Cardiac fibroblast (primary cell): ENCODE data around the gene OLFML2B.
A peak's percentile ranks its signal among the peaks of the same experiment; 100 is the strongest.

Experiments used
- DNase-seq, 2 donors: peaks; one replicate each; pipeline versions ENCODE4 v3.0.0 to v3.0.0-alpha.2; 2010; ENCODE audit warnings: low read depth in 2 of 2
- H3K4me3 ChIP-seq, 2 donors: replicated peaks in 1 of 2; 1 replicate in 1 of 2; 2 replicates in 1 of 2; pipeline ENCODE4 v1.5.1; 2011; ENCODE audit warnings: low read depth in 2 of 2, low read length in 2 of 2, mild to moderate bottlenecking in 2 of 2, moderate library complexity in 1 of 2
- TF ChIP-seq, protein P1 (sequence below): IDR thresholded peaks from one replicate; pipeline ENCODE4 v1.5.1; 2011; ENCODE audit warnings: low read depth, mild to moderate bottlenecking, low read length, inconsistent platforms

Gene OLFML2B

GRCh38 chr1:161949548-161949947, 74.1 kb downstream of the OLFML2B start:
- TF ChIP-seq, protein P1, sequence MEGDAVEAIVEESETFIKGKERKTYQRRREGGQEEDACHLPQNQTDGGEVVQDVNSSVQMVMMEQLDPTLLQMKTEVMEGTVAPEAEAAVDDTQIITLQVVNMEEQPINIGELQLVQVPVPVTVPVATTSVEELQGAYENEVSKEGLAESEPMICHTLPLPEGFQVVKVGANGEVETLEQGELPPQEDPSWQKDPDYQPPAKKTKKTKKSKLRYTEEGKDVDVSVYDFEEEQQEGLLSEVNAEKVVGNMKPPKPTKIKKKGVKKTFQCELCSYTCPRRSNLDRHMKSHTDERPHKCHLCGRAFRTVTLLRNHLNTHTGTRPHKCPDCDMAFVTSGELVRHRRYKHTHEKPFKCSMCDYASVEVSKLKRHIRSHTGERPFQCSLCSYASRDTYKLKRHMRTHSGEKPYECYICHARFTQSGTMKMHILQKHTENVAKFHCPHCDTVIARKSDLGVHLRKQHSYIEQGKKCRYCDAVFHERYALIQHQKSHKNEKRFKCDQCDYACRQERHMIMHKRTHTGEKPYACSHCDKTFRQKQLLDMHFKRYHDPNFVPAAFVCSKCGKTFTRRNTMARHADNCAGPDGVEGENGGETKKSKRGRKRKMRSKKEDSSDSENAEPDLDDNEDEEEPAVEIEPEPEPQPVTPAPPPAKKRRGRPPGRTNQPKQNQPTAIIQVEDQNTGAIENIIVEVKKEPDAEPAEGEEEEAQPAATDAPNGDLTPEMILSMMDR, result no peak
- no peak overlapping the region for H3K4me3 ChIP-seq
- DNase-seq, result no peak

- DNase-seq, result no peak
- H3K4me3 ChIP-seq, result no peak overlapping the region
- TF ChIP-seq, protein P1, result no peak
These were observed 75.2 kb downstream of the OLFML2B start for GRCh38 chr1:161948435-161948834.

DNA sequence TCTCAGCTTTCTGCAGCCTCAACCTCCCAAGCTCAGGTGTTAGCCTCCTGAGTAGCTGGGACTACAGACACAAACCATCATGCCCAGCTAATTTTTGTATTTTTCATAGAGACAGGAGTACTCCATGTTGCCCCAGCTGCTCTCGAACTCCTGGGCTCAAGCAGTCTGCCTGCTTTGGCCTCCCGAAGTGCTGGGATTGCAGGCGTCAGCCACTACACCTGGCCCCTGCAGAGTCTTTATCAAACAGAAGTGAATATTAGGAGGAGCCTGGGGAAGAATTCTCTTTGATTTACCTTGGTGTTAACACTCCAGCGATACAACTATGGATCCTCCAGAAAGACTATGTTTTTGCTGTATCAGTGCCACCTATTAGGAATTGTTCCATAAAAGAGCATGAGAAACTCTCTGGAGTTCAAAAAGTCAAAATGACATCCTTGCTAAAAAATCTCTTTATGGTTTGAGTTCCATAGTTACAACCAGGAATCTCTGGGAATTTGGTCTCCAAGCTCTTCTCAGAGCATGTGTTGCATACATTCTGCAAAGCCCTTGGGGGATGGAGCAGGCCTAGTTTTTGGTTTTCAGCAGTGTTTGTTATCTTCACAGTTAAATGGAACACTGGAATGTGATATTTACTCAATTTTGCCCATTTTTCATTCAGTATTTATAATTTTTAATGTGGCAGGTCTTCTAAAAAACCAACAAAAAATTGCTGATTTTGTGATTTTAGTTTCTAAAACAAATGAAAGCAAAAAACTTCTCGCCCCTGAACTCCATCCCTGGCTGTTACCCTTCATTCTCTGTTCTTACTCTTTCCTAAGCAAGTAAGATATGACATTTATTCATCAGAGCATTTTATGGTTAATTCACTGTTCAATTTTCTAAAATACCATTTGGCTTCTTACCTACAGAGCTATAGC, 77.3 kb downstream of the OLFML2B start:
- TF ChIP-seq, protein P1, result no peak
- no peak overlapping the region for H3K4me3 ChIP-seq
- peak; percentile 30 to 71 for DNase-seq

- H3K4me3 ChIP-seq, result no peak overlapping the region
- TF ChIP-seq, protein P1, result no peak
- DNase-seq, result no peak
These were observed 78.2 kb downstream of the OLFML2B start for GRCh38 chr1:161945306-161946060.

- no peak overlapping the region for H3K4me3 ChIP-seq
- TF ChIP-seq, protein P1, result no peak
- DNase-seq, result no peak
These were observed 79.3 kb downstream of the OLFML2B start for GRCh38 chr1:161944381-161944780.

DNA sequence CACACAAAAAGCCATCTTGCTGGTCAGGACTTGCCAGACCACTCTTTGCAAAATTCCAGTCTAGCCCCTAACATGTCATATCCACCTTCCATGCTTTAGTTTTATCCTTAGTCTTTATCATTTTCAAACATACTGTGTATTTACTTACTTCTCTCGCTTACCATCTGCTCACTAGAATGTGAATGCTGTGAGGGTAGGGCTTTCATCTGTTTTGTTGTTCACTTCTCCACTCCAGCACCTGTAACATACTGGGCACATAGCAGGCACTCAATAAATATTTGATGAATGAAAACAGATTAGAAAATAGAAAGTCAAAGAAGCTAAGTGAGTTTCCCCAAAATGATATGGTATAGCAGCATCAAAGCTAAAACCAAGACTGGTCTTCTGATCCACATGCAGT, 79.9 kb downstream of the OLFML2B start:
- TF ChIP-seq, protein P1, result no peak
- DNase-seq, result no peak
- no peak overlapping the region for H3K4me3 ChIP-seq
